Neural cell (in vitro differentiated cells): ENCODE measurements around the gene SGK2. TPM values are rescaled to one million over a fixed set of nuclear protein-coding genes. Genes with fewer than 3 reads are reported as not detected.

Experiments
- H2AFZ ChIP-seq: fragments of 200-600, 300-800 bp; sonication (generic), shearing (Covaris generic); 2 replicates; pipeline ENCODE4 v1.6.0; 2014; ENCODE audit warnings: low read depth, mild to moderate bottlenecking, antibody characterized with exemption, low read length, moderate library complexity
- H3F3A ChIP-seq: fragments of 200-600 bp; shearing (Covaris generic); 2 replicates; pipeline ENCODE4 v1.6.1; 2016; ENCODE audit warnings: mild to moderate bottlenecking, moderate library complexity, mixed read lengths, antibody characterized with exemption, low read length; ENCODE audit not compliant: insufficient read depth, poor library complexity, severe bottlenecking
- H3K27ac ChIP-seq: fragments of 200-600, 300-800 bp; sonication (generic), shearing (Covaris generic); 2 replicates; pipeline ENCODE4 v1.5.1; 2014; ENCODE audit warnings: mild to moderate bottlenecking, low read length, moderate library complexity
- H3K27me3 ChIP-seq: fragments of 300-800, 200-600 bp; sonication (generic), shearing (Covaris generic); 2 replicates; pipeline ENCODE4 v1.6.0; 2014; ENCODE audit warnings: mild to moderate bottlenecking, low read depth, low read length, moderate library complexity; ENCODE audit not compliant: insufficient read depth
- H3K36me3 ChIP-seq: fragments of 300-800, 200-600 bp; sonication (generic), shearing (Covaris generic); 2 replicates; pipeline ENCODE4 v1.5.1; 2014; ENCODE audit warnings: mild to moderate bottlenecking, antibody characterized with exemption, low read length, moderate library complexity; ENCODE audit not compliant: insufficient read depth
- H3K4me2 ChIP-seq: fragments of 300-800, 200-600 bp; sonication (generic), shearing (Covaris generic); 2 replicates; pipeline ENCODE4 v1.6.0; 2014; ENCODE audit warnings: mild to moderate bottlenecking, low read length
- H3K4me3 ChIP-seq: fragments of 300-800, 200-600 bp; sonication (generic), shearing (Covaris generic); 2 replicates; pipeline ENCODE4 v1.5.1; 2014; ENCODE audit warnings: mild to moderate bottlenecking, low read length, moderate library complexity
- H3K79me2 ChIP-seq: fragments of 200-600 bp; shearing (Covaris generic); replicated peaks from 2 replicates; pipeline ENCODE4 v1.6.0; 2014; ENCODE audit warnings: mild to moderate bottlenecking, low read length, moderate library complexity; ENCODE audit not compliant: insufficient read depth
- H3K9ac ChIP-seq: fragments of 300-800, 200-600 bp; sonication (generic), shearing (Covaris generic); 2 replicates; pipeline ENCODE4 v1.6.1; 2016; ENCODE audit warnings: mild to moderate bottlenecking, low read length, mixed read lengths
- H3K9me2 ChIP-seq: fragments of 200-600 bp; shearing (Covaris generic); 2 replicates; pipeline ENCODE4 v1.6.1; 2016; ENCODE audit warnings: mild to moderate bottlenecking, low read length, mixed read lengths; ENCODE audit not compliant: insufficient read depth
- H3K9me3 ChIP-seq: fragments of 200-600, 300-800 bp; sonication (generic), shearing (Covaris generic); 2 replicates; pipeline ENCODE4 v1.6.1; 2016; ENCODE audit warnings: mild to moderate bottlenecking, mixed run types, low read length, moderate library complexity, mixed read lengths
- H4K20me1 ChIP-seq: fragments of 200-600 bp; shearing (Covaris generic); 2 replicates; pipeline ENCODE4 v1.6.1; 2016; ENCODE audit warnings: mild to moderate bottlenecking, mixed run types; ENCODE audit not compliant: insufficient read depth
- EP300 ChIP-seq: fragments of 450-650 bp; conservative IDR thresholded peaks from 2 replicates; pipeline ENCODE4 v1.6.1; 2014; ENCODE audit warnings: antibody characterized with exemption, mild to moderate bottlenecking, moderate library complexity; ENCODE audit not compliant: poor library complexity, severe bottlenecking
- EZH2 ChIP-seq: fragments of 200-600, 300-800 bp; shearing (Covaris generic), sonication (generic); IDR thresholded peaks from 2 replicates; pipeline ENCODE4 v1.6.1; 2014; ENCODE audit warnings: antibody characterized with exemption, low read length, borderline replicate concordance, mild to moderate bottlenecking; ENCODE audit not compliant: insufficient read depth, poor library complexity, severe bottlenecking
- MXI1 ChIP-seq: fragments of 450-650 bp; conservative IDR thresholded peaks from 2 replicates; pipeline ENCODE4 v1.6.1; 2014; ENCODE audit warnings: antibody characterized with exemption, mild to moderate bottlenecking; ENCODE audit not compliant: poor library complexity, severe bottlenecking
- RAD21 ChIP-seq: fragments of 450-650 bp; conservative IDR thresholded peaks from 2 replicates; pipeline ENCODE4 v1.6.1; 2014; ENCODE audit warnings: antibody characterized with exemption, mild to moderate bottlenecking, moderate library complexity
- SMC3 ChIP-seq: fragments of 450-650 bp; conservative IDR thresholded peaks from 2 replicates; pipeline ENCODE4 v1.6.1; 2014; ENCODE audit warnings: antibody characterized with exemption, mild to moderate bottlenecking, moderate library complexity; ENCODE audit not compliant: poor library complexity
- TAF1 ChIP-seq: IDR thresholded peaks from 2 replicates; pipeline ENCODE4 v1.6.1; 2012; ENCODE audit warnings: low read depth
- polyA plus RNA-seq: library from polyadenylated mRNA; depleted of rRNA; stranded (reverse); fragments of >200 nt; gene quantifications from 2 replicates; pipeline ENCODE4 v1.2.3, GENCODE V29; 2014
- TF ChIP-seq, protein P1 (sequence below): fragments of 450-650 bp; IDR thresholded peaks from 2 replicates; pipeline ENCODE4 v1.5.1; 2014; ENCODE audit warnings: antibody characterized with exemption, mild to moderate bottlenecking, moderate library complexity; ENCODE audit not compliant: poor library complexity, severe bottlenecking
- TF ChIP-seq, protein P2 (sequence below): IDR thresholded peaks from 2 replicates; pipeline ENCODE4 v1.6.1; 2012; ENCODE audit warnings: borderline replicate concordance

SGK2 gene
- polyA plus RNA-seq, 1 donor from 2014 or later = 0.81 TPM

DNA sequence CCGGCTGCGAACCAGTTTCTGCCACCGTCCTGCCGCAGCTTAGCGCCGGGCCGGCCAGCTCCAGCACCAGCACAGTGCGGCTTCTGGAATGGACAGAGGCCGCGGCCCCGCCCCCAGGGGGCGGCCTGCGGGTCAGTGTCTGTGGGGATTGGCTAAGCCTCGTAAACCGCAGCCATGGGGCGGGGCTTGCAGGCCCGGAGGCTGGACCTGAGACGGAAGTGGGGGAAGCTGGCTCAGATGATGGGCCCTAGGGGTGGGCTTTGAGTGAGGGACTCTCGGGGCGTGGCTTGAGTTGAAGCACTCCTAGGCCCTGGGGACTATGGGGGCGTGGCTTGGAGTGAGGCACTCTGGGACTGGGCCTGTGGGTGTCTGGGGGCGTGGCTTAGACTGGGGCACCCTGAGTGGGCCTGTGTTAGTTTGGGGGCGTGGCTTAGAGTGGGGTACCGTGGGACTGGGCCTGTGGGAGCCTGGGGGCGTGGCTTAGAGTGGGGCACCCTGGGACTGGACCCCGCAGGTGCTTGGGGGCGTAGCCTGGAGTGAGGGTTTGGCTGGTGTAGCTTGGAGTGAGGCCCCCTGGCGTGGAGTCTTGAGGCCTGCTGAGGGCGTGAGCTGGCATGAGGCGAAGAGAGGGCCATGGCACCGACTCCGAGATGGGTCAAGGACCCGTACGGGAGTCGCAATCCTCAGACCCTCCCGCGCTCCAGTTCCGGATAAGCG is 44.7 kb upstream of the SGK2 start (continued):
- TF ChIP-seq MXI1 (peak; percentile 24), TAF1 (no peak), EP300 (no peak)

DNA sequence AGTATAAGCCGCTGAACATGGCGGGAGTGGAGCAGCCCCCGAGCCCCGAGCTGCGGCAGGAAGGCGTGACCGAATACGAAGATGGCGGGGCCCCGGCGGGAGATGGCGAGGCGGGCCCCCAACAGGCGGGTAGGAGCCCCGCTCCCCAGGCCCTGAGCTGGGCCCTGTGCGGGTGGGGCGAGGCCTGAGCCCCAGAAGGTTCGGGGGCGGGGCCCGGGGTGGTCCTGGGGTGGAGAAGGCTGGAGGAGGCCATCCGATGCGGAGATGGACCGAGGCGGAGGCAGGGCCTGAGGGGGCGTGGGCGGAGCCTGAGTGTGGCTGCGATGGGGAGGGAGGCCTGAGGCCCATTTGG is 44.2 kb upstream of the SGK2 start:
- Histone ChIP-seq H3K27me3 (no peaks in the 10 kb centered on the region), H3K79me2 (no peaks in the 10 kb centered on the region), H4K20me1 (no peaks in the 10 kb centered on the region), H2AFZ (peak overlapping the region; percentile 21), H3K9me2 (no peaks in the 10 kb centered on the region), H3K36me3 (no peaks in the 10 kb centered on the region), H3K4me2 (no peak overlapping the region), H3K27ac (peak overlapping the region; percentile 71), H3K4me3 (peak overlapping the region; percentile 82), H3K9ac (peak overlapping the region; percentile 75), H3F3A (no peaks in the 10 kb centered on the region), H3K9me3 (no peaks in the 10 kb centered on the region)
- no peak for TF ChIP-seq SMC3
- TF ChIP-seq MXI1 = no peak
- TF ChIP-seq RAD21 = no peak

DNA sequence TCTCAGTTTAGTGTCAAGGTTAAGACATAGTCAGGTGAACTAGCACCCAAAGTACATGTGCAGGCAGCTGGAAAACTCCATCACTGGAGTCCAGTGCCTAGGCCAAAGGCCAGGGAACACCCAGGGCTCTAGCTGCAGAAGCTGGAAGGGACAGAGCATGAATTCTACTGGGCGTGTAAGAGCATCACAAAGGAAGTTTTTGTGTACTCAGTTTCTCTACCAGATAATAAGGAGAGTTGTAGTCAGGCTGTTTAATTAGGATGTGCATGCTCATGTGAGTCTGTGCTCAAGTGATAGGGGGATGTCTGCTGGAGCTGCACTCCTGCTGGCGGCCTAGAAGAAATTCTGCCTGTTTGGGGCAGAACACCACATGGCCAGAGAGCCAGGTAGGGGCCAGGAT is 43.2 kb upstream of the SGK2 start:
- Histone ChIP-seq H3K9ac (peak overlapping the region; percentile 75), H3K27ac (no peak overlapping the region), H3K79me2 (no peaks in the 10 kb centered on the region), H3K9me3 (no peaks in the 10 kb centered on the region), H2AFZ (no peak overlapping the region), H3K4me3 (peak overlapping the region; percentile 82), H3K4me2 (peak overlapping the region; percentile 35), H3K27me3 (no peaks in the 10 kb centered on the region), H3K9me2 (no peaks in the 10 kb centered on the region), H3K36me3 (no peaks in the 10 kb centered on the region), H3F3A (no peaks in the 10 kb centered on the region), H4K20me1 (no peaks in the 10 kb centered on the region)
- TF ChIP-seq RAD21 = no peak
- TF ChIP-seq, protein P1, sequence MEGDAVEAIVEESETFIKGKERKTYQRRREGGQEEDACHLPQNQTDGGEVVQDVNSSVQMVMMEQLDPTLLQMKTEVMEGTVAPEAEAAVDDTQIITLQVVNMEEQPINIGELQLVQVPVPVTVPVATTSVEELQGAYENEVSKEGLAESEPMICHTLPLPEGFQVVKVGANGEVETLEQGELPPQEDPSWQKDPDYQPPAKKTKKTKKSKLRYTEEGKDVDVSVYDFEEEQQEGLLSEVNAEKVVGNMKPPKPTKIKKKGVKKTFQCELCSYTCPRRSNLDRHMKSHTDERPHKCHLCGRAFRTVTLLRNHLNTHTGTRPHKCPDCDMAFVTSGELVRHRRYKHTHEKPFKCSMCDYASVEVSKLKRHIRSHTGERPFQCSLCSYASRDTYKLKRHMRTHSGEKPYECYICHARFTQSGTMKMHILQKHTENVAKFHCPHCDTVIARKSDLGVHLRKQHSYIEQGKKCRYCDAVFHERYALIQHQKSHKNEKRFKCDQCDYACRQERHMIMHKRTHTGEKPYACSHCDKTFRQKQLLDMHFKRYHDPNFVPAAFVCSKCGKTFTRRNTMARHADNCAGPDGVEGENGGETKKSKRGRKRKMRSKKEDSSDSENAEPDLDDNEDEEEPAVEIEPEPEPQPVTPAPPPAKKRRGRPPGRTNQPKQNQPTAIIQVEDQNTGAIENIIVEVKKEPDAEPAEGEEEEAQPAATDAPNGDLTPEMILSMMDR = no peak
- TF ChIP-seq, protein P2, sequence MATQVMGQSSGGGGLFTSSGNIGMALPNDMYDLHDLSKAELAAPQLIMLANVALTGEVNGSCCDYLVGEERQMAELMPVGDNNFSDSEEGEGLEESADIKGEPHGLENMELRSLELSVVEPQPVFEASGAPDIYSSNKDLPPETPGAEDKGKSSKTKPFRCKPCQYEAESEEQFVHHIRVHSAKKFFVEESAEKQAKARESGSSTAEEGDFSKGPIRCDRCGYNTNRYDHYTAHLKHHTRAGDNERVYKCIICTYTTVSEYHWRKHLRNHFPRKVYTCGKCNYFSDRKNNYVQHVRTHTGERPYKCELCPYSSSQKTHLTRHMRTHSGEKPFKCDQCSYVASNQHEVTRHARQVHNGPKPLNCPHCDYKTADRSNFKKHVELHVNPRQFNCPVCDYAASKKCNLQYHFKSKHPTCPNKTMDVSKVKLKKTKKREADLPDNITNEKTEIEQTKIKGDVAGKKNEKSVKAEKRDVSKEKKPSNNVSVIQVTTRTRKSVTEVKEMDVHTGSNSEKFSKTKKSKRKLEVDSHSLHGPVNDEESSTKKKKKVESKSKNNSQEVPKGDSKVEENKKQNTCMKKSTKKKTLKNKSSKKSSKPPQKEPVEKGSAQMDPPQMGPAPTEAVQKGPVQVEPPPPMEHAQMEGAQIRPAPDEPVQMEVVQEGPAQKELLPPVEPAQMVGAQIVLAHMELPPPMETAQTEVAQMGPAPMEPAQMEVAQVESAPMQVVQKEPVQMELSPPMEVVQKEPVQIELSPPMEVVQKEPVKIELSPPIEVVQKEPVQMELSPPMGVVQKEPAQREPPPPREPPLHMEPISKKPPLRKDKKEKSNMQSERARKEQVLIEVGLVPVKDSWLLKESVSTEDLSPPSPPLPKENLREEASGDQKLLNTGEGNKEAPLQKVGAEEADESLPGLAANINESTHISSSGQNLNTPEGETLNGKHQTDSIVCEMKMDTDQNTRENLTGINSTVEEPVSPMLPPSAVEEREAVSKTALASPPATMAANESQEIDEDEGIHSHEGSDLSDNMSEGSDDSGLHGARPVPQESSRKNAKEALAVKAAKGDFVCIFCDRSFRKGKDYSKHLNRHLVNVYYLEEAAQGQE = no peak
- no peak for TF ChIP-seq SMC3
- TF ChIP-seq MXI1 = no peak
- TF ChIP-seq EZH2 = no peak
